ENCODE measurements around the gene MORN1. TPM values are rescaled to one million over a fixed set of nuclear protein-coding genes. Genes with fewer than 3 reads are reported as not detected.

MORN1 gene
- total and polyA plus RNA-seq, 8 donors, result 4.7 to 9.3 (median 5.3) TPM

DNA sequence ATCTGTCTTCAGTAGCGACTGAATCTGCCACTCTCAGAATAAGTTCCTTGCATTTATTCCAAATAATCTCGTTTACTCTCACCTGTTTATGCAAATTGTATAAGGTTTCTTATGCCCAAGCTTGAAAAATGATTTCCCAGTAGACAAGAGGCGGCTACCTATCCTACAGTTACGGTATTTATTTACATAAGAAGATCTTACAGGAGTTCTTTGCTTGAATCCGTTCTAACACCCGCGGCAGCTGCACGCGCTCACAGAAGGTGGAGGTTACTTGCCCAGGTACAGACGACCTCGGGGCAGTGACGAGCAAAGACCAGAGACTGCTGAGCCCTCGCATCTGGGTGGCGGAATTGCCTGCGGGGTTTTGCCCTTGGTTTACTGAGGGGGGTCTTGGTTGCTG lies 83.4 kb downstream of the MORN1 start:
- FAIRE-seq (no peak), ATAC-seq (no peak), DNase-seq (no peak)
- no peaks in the 10 kb centered on the region for H3K4me1 ChIP-seq
- H3K27ac ChIP-seq, result no peak overlapping the region
- no peaks in the 10 kb centered on the region for H3K9me3 ChIP-seq
- intact Hi-C loops (cut with DNase I), result loop anchor here in 1 of 3 donors (10.0 kb wide), 1 partner anchor 73 kb away; no protein-coding TSS in a partner anchor
- H3K27me3 ChIP-seq, result no peaks in the 10 kb centered on the region
- TF ChIP-seq, protein P1, sequence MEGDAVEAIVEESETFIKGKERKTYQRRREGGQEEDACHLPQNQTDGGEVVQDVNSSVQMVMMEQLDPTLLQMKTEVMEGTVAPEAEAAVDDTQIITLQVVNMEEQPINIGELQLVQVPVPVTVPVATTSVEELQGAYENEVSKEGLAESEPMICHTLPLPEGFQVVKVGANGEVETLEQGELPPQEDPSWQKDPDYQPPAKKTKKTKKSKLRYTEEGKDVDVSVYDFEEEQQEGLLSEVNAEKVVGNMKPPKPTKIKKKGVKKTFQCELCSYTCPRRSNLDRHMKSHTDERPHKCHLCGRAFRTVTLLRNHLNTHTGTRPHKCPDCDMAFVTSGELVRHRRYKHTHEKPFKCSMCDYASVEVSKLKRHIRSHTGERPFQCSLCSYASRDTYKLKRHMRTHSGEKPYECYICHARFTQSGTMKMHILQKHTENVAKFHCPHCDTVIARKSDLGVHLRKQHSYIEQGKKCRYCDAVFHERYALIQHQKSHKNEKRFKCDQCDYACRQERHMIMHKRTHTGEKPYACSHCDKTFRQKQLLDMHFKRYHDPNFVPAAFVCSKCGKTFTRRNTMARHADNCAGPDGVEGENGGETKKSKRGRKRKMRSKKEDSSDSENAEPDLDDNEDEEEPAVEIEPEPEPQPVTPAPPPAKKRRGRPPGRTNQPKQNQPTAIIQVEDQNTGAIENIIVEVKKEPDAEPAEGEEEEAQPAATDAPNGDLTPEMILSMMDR (IDR thresholded peaks at IDR 0.05), result no peak
- no peak overlapping the region for H3K4me3 ChIP-seq
- peaks cover 0 to 33% (median 14%) of the 10 kb centered on the region in 3 donors for H3K36me3 ChIP-seq
- 88 to 93% methylated on average over 15 of the region's 15 CpGs for WGBS, 2 donors

DNA sequence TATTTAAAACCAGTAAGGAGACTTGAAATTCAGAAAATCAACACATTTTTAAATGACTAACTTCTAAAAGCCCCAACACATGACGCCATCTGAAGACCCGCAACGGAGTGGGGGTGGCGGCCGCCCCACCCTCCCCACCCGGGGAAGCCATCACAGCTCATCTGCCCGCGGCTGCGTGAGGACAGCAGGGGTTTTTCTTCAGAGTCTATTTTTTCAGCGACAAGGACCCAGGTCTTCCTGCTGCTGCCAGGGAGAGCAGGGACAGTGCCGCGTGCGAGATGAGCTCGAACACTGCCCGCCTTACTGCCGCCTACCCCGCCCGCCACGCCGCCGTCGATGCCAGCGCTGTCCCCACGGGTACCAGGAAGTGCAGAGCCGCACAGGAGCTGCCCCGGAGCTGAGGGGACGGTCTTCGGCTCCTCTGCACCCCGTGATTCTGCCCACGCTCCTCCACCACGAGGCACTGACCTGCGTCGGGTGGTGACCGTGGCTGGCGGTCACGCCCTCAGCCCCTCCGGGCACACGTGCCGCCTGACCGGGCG lies 84.2 kb downstream of the MORN1 start:
- no peak for ATAC-seq
- Histone ChIP-seq H3K9me3 (no peaks in the 10 kb centered on the region), H3K27me3 (no peaks in the 10 kb centered on the region), H3K27ac (no peak overlapping the region), H3K4me1 (no peaks in the 10 kb centered on the region), H3K4me3 (no peak overlapping the region), H3K36me3 (peaks cover 0 to 33% (median 14%) of the 10 kb centered on the region in 3 donors)
- WGBS, 2 donors, result 97 to 98% methylated on average over 41 of the region's 41 CpGs
- TF ChIP-seq, protein P1 (IDR thresholded peaks at IDR 0.05), result no peak
- intact Hi-C loops (cut with DNase I), result loop anchor here in 1 of 3 donors (10.0 kb wide), 1 partner anchor 72 kb away; no protein-coding TSS in a partner anchor
- DNase-seq, result no peak
- FAIRE-seq, result no peak

DNA sequence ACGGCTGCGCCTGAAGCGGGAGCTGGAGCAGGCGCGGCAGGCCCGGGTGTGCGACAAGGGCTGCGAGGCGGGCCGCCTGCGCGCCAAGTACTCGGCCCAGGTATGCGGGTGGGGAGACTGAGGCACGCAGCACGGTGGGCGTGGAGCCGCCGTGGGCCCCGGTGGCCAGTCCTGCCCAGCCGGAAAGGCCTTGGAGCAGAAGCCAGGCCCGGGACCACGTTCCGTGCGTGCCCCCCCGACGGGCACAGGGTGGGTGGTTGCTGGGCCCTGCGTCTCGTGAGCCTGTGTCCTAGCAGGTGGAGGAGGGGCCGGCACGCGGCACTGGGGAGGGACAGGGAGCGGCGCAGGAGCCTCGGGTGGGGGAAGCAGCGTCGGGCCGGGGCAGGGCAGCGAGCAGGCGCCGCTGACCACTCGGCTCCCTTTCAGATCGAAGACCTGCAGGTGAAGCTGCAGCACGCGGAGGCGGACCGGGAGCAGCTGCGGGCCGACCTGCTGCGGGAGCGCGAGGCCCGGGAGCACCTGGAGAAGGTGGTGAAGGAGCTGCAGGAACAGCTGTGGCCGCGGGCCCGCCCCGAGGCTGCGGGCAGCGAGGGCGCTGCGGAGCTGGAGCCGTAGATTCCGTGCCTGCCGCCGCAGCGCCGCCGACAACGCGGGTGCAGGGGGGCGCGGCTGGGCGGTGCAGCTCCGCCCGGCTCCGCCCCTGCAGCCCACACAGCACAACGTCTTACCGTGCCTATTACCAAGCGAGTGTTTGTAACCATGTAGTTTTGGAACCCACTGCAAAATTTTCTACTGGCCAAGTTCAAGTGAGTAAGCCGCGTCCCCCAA lies 85.0 kb downstream of the MORN1 start:
- Histone ChIP-seq H3K9me3 (no peaks in the 10 kb centered on the region), H3K36me3 (peaks cover 0 to 33% (median 14%) of the 10 kb centered on the region in 3 donors), H3K27ac (no peak overlapping the region), H3K4me3 (no peak overlapping the region), H3K4me1 (no peaks in the 10 kb centered on the region), H3K27me3 (no peaks in the 10 kb centered on the region)
- intact Hi-C loops (cut with DNase I), result loop anchor here in 1 of 3 donors (10.0 kb wide), 1 partner anchor 72 kb away; no protein-coding TSS in a partner anchor
- TF ChIP-seq, protein P1 (IDR thresholded peaks at IDR 0.05), result no peak
- DNase-seq (no peak), ATAC-seq (no peak), FAIRE-seq (no peak)
- WGBS, 2 donors, result 92 to 94% methylated on average over 73 to 81 of the region's 81 CpGs

DNA sequence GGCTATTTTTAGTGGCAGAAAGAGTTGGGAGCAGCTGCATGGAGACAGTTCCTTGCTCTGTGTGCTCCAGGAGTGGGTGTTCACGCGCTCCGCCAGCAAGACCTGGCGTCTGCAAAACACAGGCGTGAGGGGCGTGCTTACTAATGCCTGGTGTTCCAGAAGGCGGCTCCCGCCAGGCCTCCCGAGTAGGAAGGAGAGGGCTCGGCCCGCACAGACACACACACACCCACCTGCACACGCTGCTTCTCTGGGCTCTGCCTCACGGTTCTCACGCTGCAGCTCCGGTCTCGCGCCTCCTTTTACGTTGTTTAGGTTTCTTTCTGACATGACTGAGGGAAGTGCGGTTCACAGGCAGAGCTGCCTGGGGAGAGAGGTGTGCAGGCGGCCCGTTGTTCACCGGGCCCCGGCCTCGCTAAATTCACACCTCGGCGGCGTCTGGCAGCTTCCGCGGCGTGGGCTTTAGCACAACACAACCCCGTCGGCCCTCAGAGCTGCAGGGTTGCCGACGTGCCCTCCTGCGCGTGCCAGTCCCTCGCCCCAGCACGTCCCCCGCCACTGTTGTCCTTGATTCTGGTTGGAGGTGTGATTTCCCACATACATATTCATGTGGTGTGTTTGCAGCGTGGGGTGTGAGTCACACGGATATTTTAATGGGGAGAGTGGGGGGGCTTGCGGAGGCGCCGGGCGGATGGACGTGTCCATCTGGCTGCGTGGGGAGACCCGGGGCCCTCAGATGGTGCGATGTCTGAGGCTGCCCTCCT lies 86.3 kb downstream of the MORN1 start:
- H3K27ac ChIP-seq, result no peak overlapping the region
- peaks cover 0 to 33% (median 14%) of the 10 kb centered on the region in 3 donors for H3K36me3 ChIP-seq
- DNase-seq (peak in 1 of 6 donors; percentile 60), ATAC-seq (no peak), FAIRE-seq (no peak)
- no peaks in the 10 kb centered on the region for H3K9me3 ChIP-seq
- TF ChIP-seq, protein P1 (IDR thresholded peaks at IDR 0.05), result no peak
- WGBS, 2 donors, result 89 to 90% methylated on average over 48 to 49 of the region's 49 CpGs
- no peaks in the 10 kb centered on the region for H3K4me1 ChIP-seq
- no peak overlapping the region for H3K4me3 ChIP-seq
- H3K27me3 ChIP-seq, result no peaks in the 10 kb centered on the region
- intact Hi-C loops (cut with DNase I), result loop anchor here in 1 of 3 donors (10.0 kb wide), 1 partner anchor 70 kb away; no protein-coding TSS in a partner anchor

Data from pancreas (tissue), 10 donors.